ENCODE measurements around the gene DNM1.
"Not testable (repeated sequence)": the region's sequence is repeated elsewhere in the genome, so short reads cannot be mapped to it uniquely, and the experiment has no call there.

Gene DNM1

DNA sequence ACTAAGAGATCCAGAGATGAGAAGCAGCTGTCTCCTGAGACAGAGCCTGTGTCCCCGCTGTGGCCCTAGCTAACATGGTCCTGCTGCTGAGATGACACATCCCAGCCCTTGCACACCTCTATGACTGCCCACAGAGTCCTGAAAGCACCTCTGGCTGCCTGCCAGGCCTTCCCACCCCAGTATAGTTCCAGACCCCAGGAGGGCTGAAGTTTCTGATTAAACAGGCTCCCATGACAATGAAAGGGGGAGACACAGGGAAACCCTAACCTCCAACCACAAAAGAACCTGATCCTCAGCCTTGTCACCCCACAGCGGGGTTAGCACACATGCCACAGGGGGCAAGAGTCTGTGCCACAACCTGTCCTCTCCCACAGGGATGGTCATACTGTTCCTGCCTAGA is 27.5 kb upstream of the DNM1 start:
- in situ Hi-C loops (cut with MboI; ENCODE audit: low sequenced_read_pairs), result no loop called here

DNA sequence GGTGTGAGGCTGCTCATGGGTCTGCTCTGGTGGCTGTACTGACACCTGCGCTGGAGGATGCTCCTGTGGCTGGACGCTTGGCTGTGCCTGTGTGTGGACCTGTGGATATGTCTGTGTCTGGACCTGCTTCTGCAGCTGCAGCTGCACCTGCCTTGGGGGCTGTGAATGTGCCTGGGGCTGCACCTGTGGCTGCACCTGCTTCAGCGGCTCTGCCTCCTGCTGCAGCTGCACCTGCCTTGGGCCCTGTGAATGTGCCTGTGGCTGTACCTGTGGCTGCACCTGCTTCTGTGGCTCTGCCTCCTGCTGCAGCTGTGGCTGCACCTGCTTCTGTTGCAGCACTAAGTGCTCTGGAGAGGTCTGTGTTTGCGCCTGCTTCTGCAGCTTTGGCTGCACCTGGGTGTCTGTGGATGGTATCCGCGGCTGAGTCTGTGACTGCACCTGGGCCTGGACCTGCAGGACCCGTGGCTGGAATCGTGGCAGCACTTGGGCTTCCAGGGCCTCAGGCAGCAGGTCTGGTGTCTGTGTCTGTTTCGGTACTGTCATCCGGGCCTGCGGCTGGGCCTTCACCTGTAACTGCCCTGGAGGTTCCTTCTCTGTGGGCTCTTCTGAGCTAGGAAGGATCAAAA is 24.3 kb upstream of the DNM1 start:
- in situ Hi-C loops (cut with MboI; ENCODE audit: low sequenced_read_pairs), result no loop called here

DNA sequence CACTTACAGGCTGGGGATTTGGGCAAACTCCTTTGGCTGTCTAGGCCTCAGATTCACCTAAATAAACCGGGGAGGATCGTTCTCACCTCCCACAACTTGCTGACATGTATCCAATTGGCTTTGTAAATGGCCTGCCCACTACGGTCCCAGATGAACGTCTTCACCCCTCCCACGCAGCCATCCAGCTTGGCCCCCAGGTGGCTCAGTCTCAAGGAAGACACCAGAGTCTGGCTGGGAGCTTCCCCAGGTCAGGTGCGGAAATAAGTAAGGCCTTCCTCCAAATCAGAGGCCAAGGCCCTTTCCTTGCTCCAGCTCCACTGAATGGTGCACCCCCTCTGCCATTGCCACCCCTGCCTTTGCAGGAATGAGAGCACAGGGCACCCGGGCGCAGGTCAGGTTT is 23.2 kb upstream of the DNM1 start:
- in situ Hi-C loops (cut with MboI; ENCODE audit: low sequenced_read_pairs), result no loop called here

DNA sequence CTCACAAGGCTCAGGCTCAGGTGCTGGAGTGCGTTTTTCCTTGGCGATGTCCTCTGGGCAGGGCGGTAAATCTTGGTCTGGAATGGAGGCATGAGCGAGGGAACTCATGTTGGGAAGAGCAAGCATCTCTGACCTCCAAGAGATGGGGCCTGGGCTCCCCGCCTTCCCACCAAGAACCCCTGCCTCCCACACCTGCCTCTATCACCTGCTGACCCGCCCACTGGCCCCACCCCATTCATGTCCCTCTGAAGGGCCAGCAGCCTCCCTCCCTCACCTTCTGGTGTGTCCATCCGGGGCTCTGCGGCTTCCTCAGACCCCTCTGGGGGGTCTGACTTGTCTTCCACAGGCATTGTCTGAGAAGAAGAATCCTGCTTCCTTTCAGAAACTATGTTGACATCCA is 22.7 kb upstream of the DNM1 start:
- in situ Hi-C loops (cut with MboI; ENCODE audit: low sequenced_read_pairs), result no loop called here

DNA sequence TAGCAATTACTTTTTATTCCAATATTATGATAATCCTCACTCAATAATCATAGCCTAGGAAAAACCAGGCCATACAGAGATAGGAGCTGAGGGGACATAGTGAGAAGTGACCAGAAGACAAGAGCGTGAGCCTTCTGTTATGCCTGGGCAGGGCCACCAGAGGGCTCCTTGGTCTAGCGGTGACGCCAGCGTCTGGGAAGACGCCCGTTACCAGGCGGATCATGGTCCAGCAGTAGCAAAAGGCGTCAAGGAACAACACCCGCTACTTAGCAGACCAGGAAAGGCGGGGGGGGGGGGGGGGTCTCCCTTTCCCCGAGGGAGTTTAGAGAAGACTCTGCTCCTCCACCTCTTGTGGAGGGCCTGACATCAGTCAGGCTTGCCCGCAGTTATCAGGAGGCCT is 21.7 kb upstream of the DNM1 start:
- in situ Hi-C loops (cut with MboI; ENCODE audit: low sequenced_read_pairs), result not testable (repeated sequence)

DNA sequence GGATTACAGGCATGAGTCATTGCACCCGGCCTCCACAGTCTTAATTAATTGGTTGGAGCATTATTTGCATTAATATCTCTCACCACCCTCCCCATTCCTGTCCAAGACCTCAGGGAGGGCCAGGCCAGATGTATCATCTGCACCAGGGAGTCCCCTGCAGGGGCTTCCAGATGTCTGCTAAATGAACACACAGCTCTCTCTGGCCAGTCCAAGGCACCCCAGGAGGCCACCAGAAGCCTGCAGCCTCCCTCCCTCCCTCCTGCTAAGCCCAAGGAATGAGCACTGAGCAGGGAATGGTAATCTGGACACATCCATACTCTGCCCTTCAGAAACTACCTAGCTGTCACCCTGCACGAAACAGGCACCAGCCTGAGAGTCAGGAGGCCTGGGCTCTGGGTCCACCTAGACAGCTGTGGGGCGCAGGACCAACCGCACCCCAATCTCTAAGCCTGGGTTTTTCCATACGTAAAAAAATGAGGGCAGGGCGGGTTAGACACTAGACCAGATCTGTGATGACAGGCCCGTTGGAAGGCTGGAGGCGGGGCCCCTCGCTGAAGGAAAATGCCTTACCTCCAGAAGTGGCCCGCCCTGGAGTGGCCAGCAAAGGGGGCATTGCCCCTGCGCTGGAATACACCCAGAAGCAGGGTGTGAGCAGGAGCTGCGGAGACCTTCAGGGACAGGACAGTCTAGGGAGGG is 20.1 kb upstream of the DNM1 start:
- in situ Hi-C loops (cut with MboI; ENCODE audit: low sequenced_read_pairs), result no loop called here

DNA sequence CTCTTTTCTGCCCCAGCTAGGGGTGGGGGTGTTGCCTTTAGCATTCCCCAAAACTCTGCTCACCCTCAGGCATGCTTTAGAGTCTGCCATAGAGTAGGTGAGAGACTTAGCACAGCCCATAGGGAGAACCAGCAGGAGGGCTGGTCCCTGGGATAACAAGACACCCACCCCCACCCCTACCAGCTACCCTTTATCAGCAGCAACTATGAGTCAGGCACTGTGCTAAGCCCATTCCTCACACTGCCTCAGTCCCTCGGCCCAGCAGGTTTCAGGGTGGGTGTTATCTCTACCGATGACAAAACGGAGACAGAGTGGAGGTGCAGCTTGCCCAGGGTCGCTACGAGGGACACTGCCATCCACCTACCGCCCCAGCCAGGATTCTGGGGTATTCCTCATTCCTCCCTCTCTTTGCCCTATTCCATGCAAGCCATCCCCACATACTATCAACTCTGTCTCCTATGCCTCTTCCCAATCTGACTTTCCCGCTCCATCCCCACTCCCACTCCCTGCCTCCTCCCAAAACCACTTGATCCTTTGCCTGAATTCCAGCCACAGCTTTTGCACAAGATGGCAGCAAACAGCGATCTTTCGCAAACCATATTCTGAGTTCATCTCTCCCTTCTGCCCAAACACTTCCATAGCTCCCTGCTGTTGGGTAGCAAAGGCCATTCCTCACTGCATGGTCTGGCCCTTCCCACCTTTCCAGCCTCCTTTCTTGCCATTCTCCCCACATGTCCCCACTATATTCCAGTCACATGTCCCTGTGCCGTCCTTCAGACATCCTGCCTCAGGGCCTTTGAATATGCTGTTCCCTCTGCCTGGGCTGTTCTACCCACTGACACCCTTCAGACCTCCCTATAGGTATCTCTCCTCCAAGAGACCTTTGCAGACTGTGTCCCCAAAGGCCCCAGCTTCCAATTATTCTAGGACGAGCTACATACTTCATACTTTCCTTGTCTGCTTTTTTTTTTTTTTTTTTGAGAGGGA is 16.9 kb upstream of the DNM1 start:
- in situ Hi-C loops (cut with MboI; ENCODE audit: low sequenced_read_pairs), result no loop called here

DNA sequence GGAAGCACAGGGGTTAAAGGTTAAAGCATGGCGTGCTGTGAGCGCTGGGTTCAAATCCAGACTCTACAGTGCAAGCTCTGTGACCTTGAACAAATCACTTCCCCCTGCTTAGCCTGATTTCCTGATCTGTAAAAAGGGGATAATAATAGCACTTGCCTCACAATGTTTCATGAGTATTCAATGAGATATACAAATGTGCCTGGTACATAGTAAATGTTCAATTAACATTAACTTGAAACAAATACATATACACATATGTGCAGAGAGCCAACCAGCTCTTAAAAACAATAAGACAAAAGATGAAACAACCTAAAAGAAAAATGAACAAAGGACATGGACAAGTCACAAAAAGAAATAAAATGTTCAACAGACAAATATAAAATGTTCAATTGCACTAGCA is 15.8 kb upstream of the DNM1 start:
- in situ Hi-C loops (cut with MboI; ENCODE audit: low sequenced_read_pairs), result no loop called here

DNA sequence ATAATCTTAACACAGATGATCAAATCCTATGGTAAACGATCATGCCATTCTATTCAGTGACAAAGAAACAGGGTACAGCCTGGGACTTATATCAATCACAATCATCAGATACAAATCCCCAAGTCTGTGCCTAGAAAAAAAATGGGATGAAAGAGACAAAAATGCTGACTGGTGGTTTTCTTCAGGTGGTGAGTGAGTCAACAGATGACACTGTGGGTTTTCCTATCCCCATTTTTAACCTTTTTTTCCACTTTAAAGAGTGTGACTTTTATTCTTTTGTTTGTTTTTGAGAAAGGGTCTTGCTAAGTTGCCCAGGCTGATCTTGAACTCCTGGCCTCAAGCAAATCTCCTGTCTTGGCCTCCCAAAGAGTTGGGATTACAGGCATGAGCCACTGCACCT is 15.0 kb upstream of the DNM1 start:
- in situ Hi-C loops (cut with MboI; ENCODE audit: low sequenced_read_pairs), result no loop called here

DNA sequence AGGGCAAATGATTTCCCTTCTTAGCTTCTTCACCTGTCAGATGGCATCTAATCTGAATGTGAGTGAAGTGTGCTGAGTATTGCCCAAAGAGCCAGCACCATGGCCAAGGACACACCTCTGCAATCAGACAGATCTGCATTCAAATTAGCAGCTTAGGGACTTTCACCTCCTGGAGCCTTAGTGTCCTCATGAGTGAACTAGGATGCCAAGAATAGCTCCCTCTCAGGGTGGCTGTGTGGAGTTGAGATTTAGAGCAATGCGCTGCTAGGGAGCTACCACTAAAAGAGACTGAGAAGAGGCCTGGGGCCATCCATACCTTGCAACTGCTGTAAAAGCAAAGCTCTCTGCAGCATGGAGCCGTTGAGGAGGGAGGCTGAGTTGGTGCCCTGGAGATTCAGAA is 13.2 kb upstream of the DNM1 start:
- in situ Hi-C loops (cut with MboI; ENCODE audit: low sequenced_read_pairs), result no loop called here

DNA sequence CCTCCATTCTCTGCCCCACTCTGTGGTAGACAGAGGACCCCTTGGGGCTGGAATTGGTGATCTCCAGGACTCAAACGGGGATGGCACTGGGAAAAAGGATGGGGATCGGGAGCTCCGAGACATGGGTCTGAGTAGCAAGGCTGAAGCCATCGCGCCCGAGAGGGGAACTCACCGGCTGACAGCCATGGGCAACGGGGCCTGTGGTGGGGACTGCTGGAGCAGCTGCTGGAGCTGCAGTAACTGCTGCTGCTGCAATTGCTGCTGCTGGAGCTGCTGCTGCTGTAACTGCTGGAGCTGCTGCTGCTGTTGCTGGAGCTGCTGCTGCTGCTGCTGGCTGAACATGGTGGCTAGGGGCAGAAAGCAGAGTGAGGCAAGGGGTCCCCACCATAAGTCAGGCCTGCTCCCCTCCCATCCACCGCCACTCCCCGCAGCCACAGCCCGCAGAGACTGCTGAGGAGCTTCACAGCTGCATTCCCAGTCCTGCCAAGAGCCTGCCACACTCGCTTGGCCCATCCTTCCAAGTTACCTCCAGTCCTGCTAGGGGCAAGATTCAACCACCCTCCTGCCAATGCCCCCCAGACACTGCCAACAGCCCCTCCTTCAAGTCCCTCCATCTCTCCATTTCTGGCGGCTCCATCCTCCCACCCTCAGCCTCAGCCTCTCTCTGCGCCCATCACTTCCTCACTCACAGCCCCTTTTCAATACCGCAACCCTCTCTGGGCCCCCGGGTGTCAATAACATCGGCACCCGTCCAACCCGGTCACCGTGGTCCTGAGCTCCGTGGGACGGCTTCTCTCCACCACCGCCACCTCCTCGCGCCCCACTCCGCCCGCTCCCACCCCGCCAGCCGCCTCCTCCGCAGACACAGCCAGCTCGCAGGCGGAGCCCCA is 12.4 kb upstream of the DNM1 start:
- in situ Hi-C loops (cut with MboI; ENCODE audit: low sequenced_read_pairs), result no loop called here

DNA sequence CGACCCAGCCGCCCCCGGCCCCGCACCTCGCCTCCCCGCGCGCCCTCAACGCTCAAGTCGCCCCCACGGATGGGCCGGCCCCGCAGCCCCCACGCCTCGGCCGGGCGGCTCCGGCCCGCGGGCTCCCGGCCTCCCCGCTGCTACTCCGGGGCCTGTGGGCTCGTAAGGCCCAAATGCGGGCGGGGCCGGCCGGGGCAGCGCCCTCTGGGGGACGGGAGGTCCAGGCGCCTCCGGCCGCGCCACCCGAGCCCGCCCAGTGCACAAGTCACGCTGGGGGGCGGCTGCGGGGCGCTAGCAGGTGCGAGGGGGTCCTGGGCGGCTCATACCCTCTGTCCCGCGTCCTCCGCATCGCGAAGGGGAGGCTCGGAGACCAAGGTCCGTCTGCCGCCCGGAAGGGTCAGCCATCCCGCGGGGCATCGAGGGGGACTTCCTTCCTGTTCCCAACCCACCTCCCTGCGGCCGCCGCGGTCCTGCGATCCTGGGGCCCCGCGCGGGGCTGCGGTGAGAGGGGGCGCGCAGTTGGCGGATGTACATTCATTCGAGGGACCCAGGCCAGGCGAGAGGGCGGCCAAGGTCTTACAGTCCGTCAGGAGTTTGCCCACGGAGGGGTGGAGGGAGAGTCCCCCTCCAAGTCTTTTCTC is 11.7 kb upstream of the DNM1 start, which contains the start of gene CIZ1:
CIZ1 (minus strand) TSS at position 167 of the 641 bp plus-strand sequence. CDS start 715 bp downstream, outside the sequence.
- in situ Hi-C loops (cut with MboI; ENCODE audit: low sequenced_read_pairs), result no loop called here

DNA sequence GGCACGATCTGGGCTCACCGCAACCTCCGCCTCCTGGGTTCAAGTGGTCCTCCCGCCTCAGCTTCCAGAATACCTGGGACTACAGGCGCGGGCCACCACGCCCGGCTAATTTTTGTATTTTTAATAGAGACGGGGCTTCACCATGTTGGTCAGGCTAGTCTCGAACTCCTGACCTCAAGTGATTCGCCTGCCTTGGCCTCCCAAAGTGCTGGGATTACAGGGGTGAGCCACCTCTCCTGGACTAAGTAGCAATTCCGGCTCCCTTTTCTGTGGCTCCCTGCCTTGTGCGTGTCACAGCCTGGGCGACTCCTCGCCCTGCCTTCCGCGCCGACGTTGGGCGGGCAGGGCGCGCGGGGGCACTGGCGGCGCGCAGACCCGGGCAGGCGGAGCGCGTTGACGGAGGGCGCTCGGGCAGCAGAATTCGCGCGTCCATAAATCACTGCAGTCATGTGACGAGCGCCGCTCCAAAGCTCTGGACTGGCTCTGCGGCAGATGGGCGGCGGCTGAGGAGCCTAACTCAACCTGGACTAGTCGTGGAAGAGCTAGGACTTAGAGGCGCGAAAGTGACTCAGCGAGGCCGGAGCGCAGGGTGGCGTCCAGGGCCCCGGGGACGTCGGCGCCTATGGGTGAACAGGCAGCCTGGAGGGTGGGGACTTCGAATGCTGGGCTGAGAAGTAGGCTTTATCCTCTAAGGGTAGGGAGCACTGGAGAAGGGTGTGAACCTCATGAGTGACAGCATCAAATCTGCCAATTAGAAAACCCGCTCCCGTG is 10.4 kb upstream of the DNM1 start:
- in situ Hi-C loops (cut with MboI; ENCODE audit: low sequenced_read_pairs), result no loop called here

DNA sequence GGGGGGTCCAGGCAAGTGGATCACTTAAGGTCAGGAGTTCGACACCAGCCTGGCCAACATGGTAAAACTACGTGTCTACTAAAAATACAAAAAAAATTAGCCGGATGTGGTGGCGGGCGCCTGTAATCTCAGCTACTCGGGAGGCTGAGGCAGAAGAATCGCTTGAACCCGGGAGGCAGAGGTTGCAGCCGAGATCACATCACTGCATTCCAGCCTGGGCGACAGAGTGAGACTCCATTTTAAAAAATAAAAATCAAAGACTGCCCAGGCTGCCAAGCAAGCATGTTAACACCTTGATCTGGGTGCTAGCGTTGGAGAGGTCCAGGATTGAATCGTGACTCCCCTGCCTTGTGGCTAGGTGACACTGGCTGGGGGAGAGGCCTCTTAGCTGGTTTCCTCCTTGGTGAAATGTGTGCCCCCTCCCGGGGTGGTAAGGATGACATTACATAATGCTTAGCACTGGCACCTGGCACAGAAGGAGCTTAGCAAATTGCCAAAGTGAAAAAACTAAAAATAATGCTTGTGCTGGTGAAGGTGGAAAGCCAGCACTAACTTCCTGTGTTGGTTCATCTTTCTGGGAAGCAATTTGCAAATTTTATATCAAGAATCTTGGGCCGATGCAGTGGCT is 9.6 kb upstream of the DNM1 start:
- in situ Hi-C loops (cut with MboI; ENCODE audit: low sequenced_read_pairs), result no loop called here

DNA sequence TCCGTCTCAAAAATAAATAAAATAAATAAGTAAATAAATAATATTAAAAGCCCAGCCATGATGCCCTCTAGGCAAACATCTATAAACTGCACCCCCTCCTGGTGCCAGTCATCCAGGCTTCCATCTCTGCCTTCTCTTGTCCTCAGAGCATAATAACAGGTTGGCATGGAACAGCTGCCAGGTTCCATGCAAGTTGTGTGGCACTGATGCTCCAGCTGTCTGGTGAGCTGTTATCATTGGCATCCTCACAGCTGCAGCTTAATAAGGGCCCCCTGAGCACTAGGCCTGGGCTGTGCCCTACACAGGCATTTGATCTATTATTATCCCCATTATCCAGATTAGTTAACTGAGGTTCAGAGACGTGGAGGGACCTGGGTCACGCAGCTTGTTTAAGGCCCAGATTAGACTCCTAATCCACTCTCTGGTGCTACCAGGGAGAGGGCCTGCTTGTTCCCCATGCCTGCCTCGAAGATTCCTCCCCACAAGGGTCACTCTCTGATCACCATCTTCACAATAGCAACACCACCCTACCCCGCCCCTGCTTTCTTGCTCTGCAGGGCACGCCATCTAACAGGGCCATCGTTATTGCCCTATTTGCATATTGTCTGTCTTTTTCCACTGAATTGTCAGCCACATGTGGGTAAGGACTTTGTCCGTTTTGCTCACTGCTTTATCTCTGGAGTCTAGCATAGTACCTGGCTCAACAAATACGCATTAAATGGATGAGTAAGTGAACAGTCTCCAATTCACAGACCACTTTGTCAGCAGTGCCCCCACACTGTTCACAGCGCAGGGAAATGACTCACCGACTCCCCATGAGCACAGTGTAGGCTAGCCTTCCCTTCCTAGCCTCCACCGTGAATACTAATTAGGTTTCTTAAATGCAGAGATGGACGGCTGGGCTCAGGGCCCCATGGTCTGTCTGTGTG is 1.5 kb upstream of the DNM1 start:
- in situ Hi-C loops (cut with MboI; ENCODE audit: low sequenced_read_pairs), result no loop called here

DNA sequence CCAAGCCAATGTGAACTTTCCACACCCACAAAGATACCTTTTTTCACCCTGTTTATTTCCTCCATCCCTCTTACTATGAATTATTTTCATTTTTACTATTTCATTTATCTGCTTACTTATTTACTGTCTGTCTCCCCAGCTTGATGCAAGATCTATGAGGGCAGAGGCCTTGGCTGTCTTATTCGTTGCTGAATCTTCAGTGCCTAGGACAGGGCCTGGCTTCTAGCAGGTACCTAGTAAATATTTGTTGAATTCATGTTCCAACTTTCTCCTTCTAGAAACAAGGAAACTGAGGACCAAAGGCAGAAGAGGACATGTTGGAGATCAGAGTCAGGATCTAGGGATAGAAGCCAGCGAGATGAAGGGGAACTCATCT is 543 bp upstream of the DNM1 start:
- in situ Hi-C loops (cut with MboI; ENCODE audit: low sequenced_read_pairs), result no loop called here

DNA sequence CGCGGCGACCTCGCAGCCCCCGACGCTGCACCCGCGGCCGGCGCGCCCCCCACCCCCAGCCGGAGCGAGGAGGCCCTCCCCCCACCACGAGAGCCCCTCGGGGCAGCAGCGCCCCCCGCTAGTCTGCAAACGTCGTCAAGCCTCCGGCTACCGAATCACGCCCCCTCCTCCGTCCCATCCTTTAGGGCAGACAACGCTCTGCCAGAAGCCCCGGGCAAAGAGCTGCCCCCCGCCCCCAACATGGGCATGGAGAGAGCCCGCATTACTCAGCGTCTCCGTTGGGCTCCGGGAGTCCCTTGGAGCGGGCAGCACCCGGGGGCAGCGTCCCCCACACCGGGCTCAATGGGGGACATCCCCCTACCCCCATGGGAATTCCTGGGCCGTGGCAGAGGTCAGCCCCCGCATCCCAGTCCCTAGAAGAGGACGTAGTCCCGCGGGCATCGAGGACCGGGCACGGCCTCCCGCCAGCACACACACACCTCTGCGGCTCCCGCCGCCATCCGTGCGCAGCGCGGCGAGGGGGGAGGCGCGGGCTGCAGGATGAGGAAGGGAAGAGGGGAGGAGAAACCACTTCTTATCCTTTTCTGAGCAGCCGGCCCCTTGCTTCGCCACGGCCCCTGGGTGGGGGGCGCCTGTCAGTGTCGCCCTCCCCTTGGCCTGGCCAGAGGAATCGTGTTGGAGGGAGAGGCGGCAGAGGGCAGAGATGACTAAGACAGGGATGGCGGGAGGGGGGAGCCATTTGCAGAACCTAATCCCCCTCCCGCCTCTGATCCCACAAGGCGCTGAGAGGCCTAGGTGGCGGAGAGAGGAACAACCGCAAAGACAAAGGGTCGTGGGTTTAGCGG is 750 bp downstream of the DNM1 start:
- in situ Hi-C loops (cut with MboI; ENCODE audit: low sequenced_read_pairs), result no loop called here

Measured in HL-60/S4 (cell line).